Astrocyte (in vitro differentiated cells and primary cell): ENCODE data around the gene C12orf42. TPM values are rescaled to one million over a fixed set of nuclear protein-coding genes. Genes with fewer than 3 reads are reported as not detected.

ENCODE experiments used
- DNase-seq: peaks from one replicate; pipeline ENCODE4 v3.0.0-alpha.2; 2010; ENCODE audit warnings: low read depth
- FAIRE-seq: peaks from 2 replicates; lab custom pipeline; 2011; peaks lifted over from hg19 to GRCh38; lab: Jason Lieb, UNC
- H2AFZ ChIP-seq: 2 replicates; pipeline ENCODE4 v1.6.0; 2012; ENCODE audit warnings: low read depth, low read length, inconsistent platforms
- H3K27ac ChIP-seq: 2 replicates; pipeline ENCODE4 v1.5.1; 2011; ENCODE audit warnings: low read depth, low read length, inconsistent platforms
- H3K27me3 ChIP-seq: 2 replicates; pipeline ENCODE4 v1.6.0; 2011; ENCODE audit warnings: low read length, inconsistent platforms; ENCODE audit not compliant: insufficient read depth
- H3K36me3 ChIP-seq: 2 replicates; pipeline ENCODE4 v1.5.1; 2011; ENCODE audit warnings: low read length, inconsistent platforms; ENCODE audit not compliant: insufficient read depth
- H3K4me1 ChIP-seq: 2 replicates; pipeline ENCODE4 v1.5.1; 2011; ENCODE audit warnings: low read length, inconsistent platforms; ENCODE audit not compliant: insufficient read depth
- H3K4me2 ChIP-seq: 2 replicates; pipeline ENCODE4 v1.6.0; 2012; ENCODE audit warnings: low read length, inconsistent platforms
- H3K4me3 ChIP-seq: 2 replicates; pipeline ENCODE4 v1.5.1; 2011; ENCODE audit warnings: low read depth, mild to moderate bottlenecking, low read length, inconsistent platforms; ENCODE audit not compliant: insufficient read depth
- H3K79me2 ChIP-seq: 2 replicates; pipeline ENCODE4 v1.6.0; 2012; ENCODE audit warnings: mild to moderate bottlenecking, low read length, inconsistent platforms; ENCODE audit not compliant: insufficient read depth
- H3K9ac ChIP-seq: 2 replicates; pipeline ENCODE4 v1.6.0; 2012; ENCODE audit warnings: mild to moderate bottlenecking, low read length, inconsistent platforms
- H3K9me3 ChIP-seq: 2 replicates; pipeline ENCODE4 v1.5.1; 2012; ENCODE audit warnings: low read depth, mild to moderate bottlenecking, low read length, inconsistent platforms; ENCODE audit not compliant: insufficient read depth
- H4K20me1 ChIP-seq: 2 replicates; pipeline ENCODE4 v1.6.0; 2012; ENCODE audit warnings: low read length, inconsistent platforms; ENCODE audit not compliant: insufficient read depth
- H3K27ac Mint-ChIP-seq: one replicate; pipeline ENCODE4 v1.8.0; 2021; ENCODE audit warnings: mild to moderate bottlenecking, mixed read lengths; ENCODE audit not compliant: unreplicated experiment
- H3K27me3 Mint-ChIP-seq: one replicate; pipeline ENCODE4 v1.8.0; 2021; ENCODE audit warnings: low read depth, mixed read lengths; ENCODE audit not compliant: unreplicated experiment
- H3K36me3 Mint-ChIP-seq: one replicate; pipeline ENCODE4 v1.8.0; 2021; ENCODE audit warnings: low read depth, mixed read lengths; ENCODE audit not compliant: unreplicated experiment
- H3K4me1 Mint-ChIP-seq: one replicate; pipeline ENCODE4 v1.8.0; 2021; ENCODE audit warnings: low read depth, mixed read lengths; ENCODE audit not compliant: unreplicated experiment
- H3K4me3 Mint-ChIP-seq: one replicate; pipeline ENCODE4 v1.8.0; 2021; ENCODE audit warnings: mild to moderate bottlenecking, moderate library complexity, mixed read lengths; ENCODE audit not compliant: unreplicated experiment
- H3K9me3 Mint-ChIP-seq: one replicate; pipeline ENCODE4 v1.8.0; 2021; ENCODE audit warnings: mild to moderate bottlenecking, mixed read lengths; ENCODE audit not compliant: unreplicated experiment
- CTCF ChIP-seq: IDR thresholded peaks from 2 replicates; pipeline ENCODE4 v1.5.1; 2011; ENCODE audit warnings: low read depth, mild to moderate bottlenecking, inconsistent platforms, low read length, moderate library complexity; ENCODE audit not compliant: insufficient read depth
- EZH2 ChIP-seq: IDR thresholded peaks from 2 replicates; pipeline ENCODE4 v1.6.1; 2012; ENCODE audit warnings: mild to moderate bottlenecking, low read length, inconsistent platforms; ENCODE audit not compliant: insufficient read depth
- total RNA-seq: library from RNA; stranded (reverse); gene quantifications from 2 replicates; pipeline ENCODE4 v1.2.1, GENCODE V29; 2021

C12orf42 gene
- total RNA-seq, 1 donor from 2014 or later = not detected

- FAIRE-seq (no peak), DNase-seq (no peak)
- Histone ChIP-seq H3K9me3 (no peaks in the 10 kb centered on the region), H3K36me3 (no peaks in the 10 kb centered on the region), H3K27ac (no peak overlapping the region), H4K20me1 (no peaks in the 10 kb centered on the region), H3K9ac (no peak overlapping the region), H2AFZ (no peak overlapping the region), H3K4me1 (peaks cover 5% of the 10 kb centered on the region), H3K4me3 (no peak overlapping the region), H3K27me3 (peaks cover 22% of the 10 kb centered on the region), H3K79me2 (no peaks in the 10 kb centered on the region), H3K4me2 (no peak overlapping the region)
- no peak overlapping the region for H3K27ac Mint-ChIP-seq
- no peaks in the 10 kb centered on the region for H3K36me3 Mint-ChIP-seq
- H3K9me3 Mint-ChIP-seq = no peaks in the 10 kb centered on the region
- peak overlapping the region; percentile 79 for H3K4me3 Mint-ChIP-seq
- TF ChIP-seq CTCF (no peak), EZH2 (no peak)
- H3K27me3 Mint-ChIP-seq = peaks cover 22% of the 10 kb centered on the region
- H3K4me1 Mint-ChIP-seq = peaks cover 5% of the 10 kb centered on the region
Measured at GRCh38 chr12:103494051-103494733, 1.6 kb downstream of the C12orf42 start.

GRCh38 chr12:103493199-103493598, 2.6 kb downstream of the C12orf42 start:
- H3K27ac ChIP-seq = no peak overlapping the region
- H3K9me3 ChIP-seq = no peaks in the 10 kb centered on the region
- H3K4me3 Mint-ChIP-seq = no peak overlapping the region
- TF ChIP-seq EZH2 (no peak), CTCF (no peak)
- FAIRE-seq (no peak), DNase-seq (no peak)
- H3K9ac ChIP-seq = no peak overlapping the region
- peaks cover 22% of the 10 kb centered on the region for H3K27me3 ChIP-seq
- no peak overlapping the region for H3K4me2 ChIP-seq
- no peaks in the 10 kb centered on the region for H3K79me2 ChIP-seq
- no peaks in the 10 kb centered on the region for H3K36me3 ChIP-seq
- no peak overlapping the region for H3K27ac Mint-ChIP-seq
- H3K9me3 Mint-ChIP-seq = no peaks in the 10 kb centered on the region
- no peak overlapping the region for H2AFZ ChIP-seq
- no peaks in the 10 kb centered on the region for H4K20me1 ChIP-seq
- peaks cover 22% of the 10 kb centered on the region for H3K27me3 Mint-ChIP-seq
- peaks cover 4% of the 10 kb centered on the region for H3K4me1 Mint-ChIP-seq
- H3K4me1 ChIP-seq = peaks cover 5% of the 10 kb centered on the region
- no peak overlapping the region for H3K4me3 ChIP-seq
- no peaks in the 10 kb centered on the region for H3K36me3 Mint-ChIP-seq

GRCh38 chr12:103482365-103482764, 13.4 kb downstream of the C12orf42 start:
- Histone ChIP-seq H4K20me1 (no peaks in the 10 kb centered on the region), H3K36me3 (no peaks in the 10 kb centered on the region), H3K4me3 (no peak overlapping the region), H3K9ac (no peak overlapping the region), H2AFZ (no peak overlapping the region), H3K27ac (no peak overlapping the region), H3K27me3 (no peaks in the 10 kb centered on the region), H3K4me2 (no peak overlapping the region), H3K9me3 (no peaks in the 10 kb centered on the region), H3K79me2 (no peaks in the 10 kb centered on the region), H3K4me1 (no peaks in the 10 kb centered on the region)
- Mint-ChIP-seq H3K4me1 (no peaks in the 10 kb centered on the region), H3K27me3 (peaks cover 5% of the 10 kb centered on the region), H3K9me3 (peaks cover 3% of the 10 kb centered on the region), H3K27ac (no peak overlapping the region), H3K36me3 (no peaks in the 10 kb centered on the region), H3K4me3 (no peak overlapping the region)
- no peak for TF ChIP-seq EZH2
- TF ChIP-seq CTCF = no peak
- DNase-seq (no peak), FAIRE-seq (no peak)
